ENCODE measurements around the gene MEI4. TPM values are rescaled to one million over a fixed set of nuclear protein-coding genes. Genes with fewer than 3 reads are reported as not detected.

The MEI4 gene
- total and polyA plus RNA-seq, 10 of the 15 experiments (the other 5 are each of a cell fraction or from before 2014, with no cell fraction given): 0.03 to 0.04 (median 0.03) TPM; not detected in 7

GRCh38 chr6:77624515-77624914 is 28.3 kb upstream of the MEI4 start:
- Histone ChIP-seq H3K27ac (ENCODE audit: control insufficient read depth, insufficient read depth) (no peak overlapping the region), H3K27me3 (replicated peaks in 1 of 2; ENCODE audit: control insufficient read depth in 2 of 2, insufficient read depth in 2 of 2, low read length in 1 of 2) (no peaks in the 10 kb centered on the region), H2AFZ (ENCODE audit: control insufficient read depth, low read depth, low read length) (no peak overlapping the region), H3K79me2 (ENCODE audit: control insufficient read depth, insufficient read depth, low read length) (no peaks in the 10 kb centered on the region), H3K9ac (ENCODE audit: control insufficient read depth, insufficient read depth, low read length) (no peak overlapping the region), H3K9me3 (replicated peaks; ENCODE audit: control insufficient read depth, insufficient read depth, low read length) (no peaks in the 10 kb centered on the region), H3K36me3 (ENCODE audit: control insufficient read depth in 2 of 2, insufficient read depth in 2 of 2, low read length in 1 of 2) (no peaks in the 10 kb centered on the region), H4K20me1 (ENCODE audit: control insufficient read depth, insufficient read depth) (no peaks in the 10 kb centered on the region), H3K4me3 (no peak overlapping the region), H3K4me1 (ENCODE audit: control insufficient read depth, insufficient read depth, low read length) (no peaks in the 10 kb centered on the region), H3K4me2 (ENCODE audit: control insufficient read depth, insufficient read depth) (no peak overlapping the region)
- DNase-seq (ENCODE audit: low read depth, low spot score): no peak
- in situ Hi-C loops (cut with MboI): no loop called here
- intact Hi-C loops (cut with micrococcal nuclease; ENCODE audit: unreplicated experiment): loop anchor here (5.0 kb wide), 1 partner anchor 157 kb away; no protein-coding TSS in a partner anchor
- ChIA-PET RAD21 (ENCODE audit: unreplicated experiment) (no interaction called here), POLR2A (no interaction called here), CTCF (no interaction called here), SMC1A (ENCODE audit: uncharacterized antibody, unreplicated experiment) (no interaction called here)
- FAIRE-seq: no peak
- TF ChIP-seq RUNX3 (IDR thresholded peaks at IDR 0.05; ENCODE audit: low read length) (no peak), MTA3 (IDR thresholded peaks at IDR 0.05; ENCODE audit: borderline replicate concordance, low read length) (no peak), BRCA1 (IDR thresholded peaks at IDR 0.05; ENCODE audit: low read depth, low read length) (no peak)
- BruUV-seq (replicated peaks): no TSS peak
- no peak for ATAC-seq
- WGBS (ENCODE audit: insufficient coverage, insufficient replicate concordance, low lambda C conversion rate, missing lambda C conversion rate): 66% methylated on average over 5 of the region's 5 CpGs

GRCh38 chr6:77626426-77626825 is 26.4 kb upstream of the MEI4 start:
- no peaks in the 10 kb centered on the region for H4K20me1 ChIP-seq (ENCODE audit: control insufficient read depth, insufficient read depth)
- no TSS peak for BruUV-seq (replicated peaks)
- H3K4me2 ChIP-seq (ENCODE audit: control insufficient read depth, insufficient read depth): no peak overlapping the region
- no peaks in the 10 kb centered on the region for H3K4me1 ChIP-seq (ENCODE audit: control insufficient read depth, insufficient read depth, low read length)
- no peak for ATAC-seq
- ChIA-PET RAD21 (ENCODE audit: unreplicated experiment) (interaction anchor here (0.6 kb wide), 1 partner anchor 112 kb away, joined by 3 read pairs; no protein-coding TSS in a partner anchor), POLR2A (interaction anchor here (0.6 kb wide), 1 partner anchor 255 kb away, joined by 4 read pairs; no protein-coding TSS in a partner anchor), SMC1A (ENCODE audit: uncharacterized antibody, unreplicated experiment) (no interaction called here), CTCF (no interaction called here)
- intact Hi-C loops (cut with micrococcal nuclease; ENCODE audit: unreplicated experiment): no loop called here
- no peaks in the 10 kb centered on the region for H3K79me2 ChIP-seq (ENCODE audit: control insufficient read depth, insufficient read depth, low read length)
- no peak overlapping the region for H2AFZ ChIP-seq (ENCODE audit: control insufficient read depth, low read depth, low read length)
- H3K9me3 ChIP-seq (replicated peaks; ENCODE audit: control insufficient read depth, insufficient read depth, low read length): no peaks in the 10 kb centered on the region
- 25% methylated on average over 1 of the region's 1 CpG for WGBS (ENCODE audit: insufficient coverage, insufficient replicate concordance, low lambda C conversion rate, missing lambda C conversion rate)
- H3K4me3 ChIP-seq: no peak overlapping the region
- no peaks in the 10 kb centered on the region for H3K27me3 ChIP-seq (replicated peaks in 1 of 2; ENCODE audit: control insufficient read depth in 2 of 2, insufficient read depth in 2 of 2, low read length in 1 of 2)
- DNase-seq (ENCODE audit: low read depth, low spot score): no peak
- no peak overlapping the region for H3K9ac ChIP-seq (ENCODE audit: control insufficient read depth, insufficient read depth, low read length)
- FAIRE-seq: no peak
- H3K27ac ChIP-seq (ENCODE audit: control insufficient read depth, insufficient read depth): no peak overlapping the region
- no peaks in the 10 kb centered on the region for H3K36me3 ChIP-seq (ENCODE audit: control insufficient read depth in 2 of 2, insufficient read depth in 2 of 2, low read length in 1 of 2)
- in situ Hi-C loops (cut with MboI): no loop called here
- TF ChIP-seq TCF3 (IDR thresholded peaks at IDR 0.05; ENCODE audit: borderline replicate concordance, insufficient read depth, low read depth, low read length): no peak
- no peak for TF ChIP-seq ZNF217 (IDR thresholded peaks at IDR 0.05)
- TF ChIP-seq MTA2 (IDR thresholded peaks at IDR 0.05; ENCODE audit: low read depth): no peak

All from GM12878 (cell line).